ENCODE measurements around the gene EFNA1. TPM values are rescaled to one million over a fixed set of nuclear protein-coding genes. Genes with fewer than 3 reads are reported as not detected.

The EFNA1 gene
- total and polyA plus RNA-seq, 2 of the 13 experiments (the other 11 are each of a cell fraction or from before 2014, with no cell fraction given): 81.8 to 874 TPM

DNA sequence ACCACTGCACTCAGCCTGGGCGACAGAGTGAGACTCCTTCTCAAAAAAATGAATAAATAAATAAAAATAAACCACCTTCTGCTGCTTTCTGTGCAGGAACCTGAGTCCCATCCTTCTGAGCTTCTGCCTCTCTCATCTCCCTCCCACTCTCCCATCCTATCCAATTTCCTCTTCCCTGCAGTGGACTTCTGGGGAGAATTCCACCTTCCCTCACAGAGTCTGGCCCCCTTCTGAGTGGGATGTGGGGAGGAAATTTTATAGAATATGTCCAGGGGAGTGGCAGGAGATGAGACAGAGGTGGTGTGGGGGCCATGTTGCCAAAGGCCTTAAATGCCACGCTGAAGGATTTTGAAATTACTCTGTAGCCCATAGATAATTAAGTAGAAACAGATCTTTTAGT, 5.4 kb upstream of the EFNA1 start:
- Histone ChIP-seq H3K9ac (ENCODE audit: insufficient read depth, low read depth, low read length) (no peak overlapping the region), H3K4me1 (ENCODE audit: insufficient read depth, low read length) (peaks cover 36% of the 10 kb centered on the region), H3K27me3 (ENCODE audit: control insufficient read depth in 1 of 2, insufficient read depth in 2 of 2, low read length in 2 of 2) (no peaks in the 10 kb centered on the region; a peak in 1 of 5 replicates), H3K4me2 (ENCODE audit: low read depth, low read length) (no peak overlapping the region), H3K9me3 (ENCODE audit: low read length) (no peaks in the 10 kb centered on the region), H2AFZ (ENCODE audit: low read length) (no peak overlapping the region), H4K20me1 (ENCODE audit: insufficient read depth, low read length) (no peaks in the 10 kb centered on the region), H3K27ac (ENCODE audit: extremely low read length, insufficient read depth, low read length) (no peak overlapping the region), H3K79me2 (ENCODE audit: insufficient read depth, low read length) (peaks cover 9% of the 10 kb centered on the region), H3K36me3 (replicated peaks in 1 of 2; ENCODE audit: control insufficient read depth in 1 of 2, insufficient read depth in 2 of 2, low read length in 2 of 2) (no peaks in the 10 kb centered on the region), H3K4me3 (replicated peaks in 1 of 3; ENCODE audit: insufficient read depth in 1 of 3, low read depth in 2 of 3, low read length in 3 of 3) (no peak overlapping the region)
- ChIA-PET CTCF (ENCODE audit: low intra/inter-chr PET ratio, low total read pairs) (no interaction called here), POLR2A (interaction anchor here (5.9 kb wide), 1 partner anchor 15 kb away, joined by 144 read pairs; the partner anchor contains the start of genes DPM3 and SLC50A1)
- intact Hi-C loops (cut with micrococcal nuclease; ENCODE audit: unreplicated experiment): no loop called here
- TF ChIP-seq ZNF10 (CRISPR knock-in tag; IDR thresholded peaks at IDR 0.05; ENCODE audit: borderline replicate concordance, low read depth): no peak
- TF ChIP-seq FOXA1 (IDR thresholded peaks at IDR 0.05): no peak
- no peak for TF ChIP-seq FOXA1 (CRISPR knock-in tag; IDR thresholded peaks at IDR 0.05)
- no peak for TF ChIP-seq ZNF660 (CRISPR knock-in tag; IDR thresholded peaks at IDR 0.05; ENCODE audit: borderline replicate concordance, low read depth)
- no TSS peak for BruUV-seq (replicated peaks)
- in situ Hi-C loops (cut with HindIII; ENCODE audit: extremely low pct_ligation_motif_present, low pct_unique_long_range_greater_than_20kb): no loop called here
- FAIRE-seq (no peak), ATAC-seq (no peak), DNase-seq (ENCODE audit: low spot score) (no peak)
- WGBS (ENCODE audit: low lambda C conversion rate): 100% methylated on average over 2 of the region's 2 CpGs

- ChIA-PET CTCF (ENCODE audit: low intra/inter-chr PET ratio, low total read pairs) (no interaction called here), POLR2A (interaction anchor here (1.6 to 6.4 kb wide), 5 partner anchors 9 to 44 kb away, joined by 4 to 144 read pairs (median 56); partner anchors contain the start of genes DPM3 and SLC50A1)
- WGBS (ENCODE audit: low lambda C conversion rate): 44% methylated on average over 4 of the region's 4 CpGs
- Histone ChIP-seq H3K9me3 (ENCODE audit: low read length) (no peaks in the 10 kb centered on the region), H3K27ac (ENCODE audit: extremely low read length, insufficient read depth, low read length) (peak overlapping the region; percentile 100), H2AFZ (ENCODE audit: low read length) (no peak overlapping the region), H3K27me3 (ENCODE audit: control insufficient read depth in 1 of 2, insufficient read depth in 2 of 2, low read length in 2 of 2) (no peaks in the 10 kb centered on the region; a peak in 1 of 5 replicates), H3K36me3 (replicated peaks in 1 of 2; ENCODE audit: control insufficient read depth in 1 of 2, insufficient read depth in 2 of 2, low read length in 2 of 2) (no peaks in the 10 kb centered on the region), H3K4me3 (replicated peaks in 1 of 3; ENCODE audit: insufficient read depth in 1 of 3, low read depth in 2 of 3, low read length in 3 of 3) (peak overlapping the region in 1 of 3 experiments; percentile 99; a peak in 1 of 6 replicates), H4K20me1 (ENCODE audit: insufficient read depth, low read length) (no peaks in the 10 kb centered on the region), H3K9ac (ENCODE audit: insufficient read depth, low read depth, low read length) (no peak overlapping the region), H3K4me2 (ENCODE audit: low read depth, low read length) (peak overlapping the region; percentile 86; the same call in 1 of the 2 replicates), H3K4me1 (ENCODE audit: insufficient read depth, low read length) (peaks cover 36% of the 10 kb centered on the region), H3K79me2 (ENCODE audit: insufficient read depth, low read length) (peaks cover 20% of the 10 kb centered on the region)
- intact Hi-C loops (cut with micrococcal nuclease; ENCODE audit: unreplicated experiment): no loop called here
- in situ Hi-C loops (cut with HindIII; ENCODE audit: extremely low pct_ligation_motif_present, low pct_unique_long_range_greater_than_20kb): no loop called here
- BruUV-seq (replicated peaks): no TSS peak
- ATAC-seq: no peak
- no peak for DNase-seq (ENCODE audit: low spot score)
- TF ChIP-seq NONO (IDR thresholded peaks at IDR 0.05) (no peak), NONO (CRISPR knock-in tag; conservative IDR thresholded peaks at IDR 0.05) (no peak), FOXA3 (CRISPR knock-in tag; IDR thresholded peaks at IDR 0.05) (0 out of 2 replicates have a peak, but pooled peaks have one; percentile 17)
- FAIRE-seq: no peak
These were observed 3.9 kb upstream of the EFNA1 start for GRCh38 chr1:155123801-155124200.

Data from HepG2 (cell line).